ENCODE results near the gene UMODL1.

UMODL1 gene

DNA sequence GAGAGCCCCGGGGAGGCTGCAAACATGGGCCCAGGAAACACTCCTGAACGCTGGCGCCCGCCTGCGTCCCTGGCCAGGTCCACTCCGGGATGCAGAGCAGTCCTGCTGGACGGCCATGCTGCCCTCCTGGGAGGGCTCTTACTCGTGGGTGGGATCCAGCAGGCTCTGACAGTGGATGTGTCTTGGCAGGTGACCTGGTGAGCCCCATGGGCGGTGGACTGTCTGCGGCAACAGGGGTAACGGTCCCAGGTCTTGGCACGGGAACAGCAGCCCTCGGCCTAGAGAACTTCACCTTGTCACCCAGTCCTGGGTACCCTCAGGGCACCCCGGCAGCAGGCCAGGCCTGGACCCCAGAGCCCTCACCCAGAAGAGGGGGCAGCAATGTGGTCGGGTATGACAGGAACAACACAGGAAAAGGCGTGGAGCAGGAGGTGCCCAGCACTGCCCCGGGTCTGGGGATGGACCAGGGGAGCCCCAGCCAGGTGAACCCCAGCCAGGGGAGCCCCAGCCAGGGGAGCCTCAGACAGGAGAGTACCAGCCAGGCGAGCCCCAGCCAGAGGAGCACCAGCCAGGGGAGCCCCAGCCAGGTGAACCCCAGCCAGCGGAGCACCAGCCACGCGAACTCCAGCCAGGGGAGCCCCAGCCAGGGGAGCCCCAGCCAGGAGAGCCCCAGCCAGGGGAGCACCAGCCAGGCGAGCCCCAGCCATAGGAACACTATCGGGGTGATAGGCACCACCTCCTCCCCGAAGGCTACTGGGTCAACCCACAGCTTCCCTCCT lies 39.8 kb downstream of the UMODL1 start:
- Histone ChIP-seq H3K4me3 (ENCODE audit: low read depth in 1 of 2, low read length in 1 of 2) (no peak overlapping the region), H3K27ac (no peak overlapping the region), H3K36me3 (no peaks in the 10 kb centered on the region), H3K9me3 (no peaks in the 10 kb centered on the region), H3K27me3 (peaks cover 10% of the 10 kb centered on the region), H3K4me1 (ENCODE audit: control insufficient read depth in 1 of 2, insufficient read depth in 1 of 2, low read depth in 1 of 2, low read length in 1 of 2) (peaks cover 4 to 10% of the 10 kb centered on the region in 2 experiments)
- TF ChIP-seq, protein P1, sequence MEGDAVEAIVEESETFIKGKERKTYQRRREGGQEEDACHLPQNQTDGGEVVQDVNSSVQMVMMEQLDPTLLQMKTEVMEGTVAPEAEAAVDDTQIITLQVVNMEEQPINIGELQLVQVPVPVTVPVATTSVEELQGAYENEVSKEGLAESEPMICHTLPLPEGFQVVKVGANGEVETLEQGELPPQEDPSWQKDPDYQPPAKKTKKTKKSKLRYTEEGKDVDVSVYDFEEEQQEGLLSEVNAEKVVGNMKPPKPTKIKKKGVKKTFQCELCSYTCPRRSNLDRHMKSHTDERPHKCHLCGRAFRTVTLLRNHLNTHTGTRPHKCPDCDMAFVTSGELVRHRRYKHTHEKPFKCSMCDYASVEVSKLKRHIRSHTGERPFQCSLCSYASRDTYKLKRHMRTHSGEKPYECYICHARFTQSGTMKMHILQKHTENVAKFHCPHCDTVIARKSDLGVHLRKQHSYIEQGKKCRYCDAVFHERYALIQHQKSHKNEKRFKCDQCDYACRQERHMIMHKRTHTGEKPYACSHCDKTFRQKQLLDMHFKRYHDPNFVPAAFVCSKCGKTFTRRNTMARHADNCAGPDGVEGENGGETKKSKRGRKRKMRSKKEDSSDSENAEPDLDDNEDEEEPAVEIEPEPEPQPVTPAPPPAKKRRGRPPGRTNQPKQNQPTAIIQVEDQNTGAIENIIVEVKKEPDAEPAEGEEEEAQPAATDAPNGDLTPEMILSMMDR (IDR thresholded peaks at IDR 0.05), result no peak

DNA sequence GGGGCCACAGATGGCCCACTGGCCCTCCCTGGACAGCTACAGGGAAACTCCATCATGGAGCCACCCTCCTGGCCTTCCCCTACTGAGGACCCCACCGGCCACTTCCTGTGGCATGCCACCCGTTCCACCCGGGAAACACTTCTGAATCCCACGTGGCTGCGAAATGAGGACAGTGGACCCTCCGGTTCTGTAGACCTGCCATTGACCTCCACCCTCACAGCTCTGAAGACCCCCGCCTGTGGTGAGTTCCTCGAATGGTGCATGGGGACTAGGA lies 40.3 kb downstream of the UMODL1 start:
- no peak overlapping the region for H3K27ac ChIP-seq
- H3K27me3 ChIP-seq, result peaks cover 10% of the 10 kb centered on the region
- H3K9me3 ChIP-seq, result no peaks in the 10 kb centered on the region
- no peak overlapping the region for H3K4me3 ChIP-seq (ENCODE audit: low read depth in 1 of 2, low read length in 1 of 2)
- peaks cover 4 to 10% of the 10 kb centered on the region in 2 experiments for H3K4me1 ChIP-seq (ENCODE audit: control insufficient read depth in 1 of 2, insufficient read depth in 1 of 2, low read depth in 1 of 2, low read length in 1 of 2)
- no peaks in the 10 kb centered on the region for H3K36me3 ChIP-seq
- TF ChIP-seq, protein P1 (IDR thresholded peaks at IDR 0.05), result no peak

DNA sequence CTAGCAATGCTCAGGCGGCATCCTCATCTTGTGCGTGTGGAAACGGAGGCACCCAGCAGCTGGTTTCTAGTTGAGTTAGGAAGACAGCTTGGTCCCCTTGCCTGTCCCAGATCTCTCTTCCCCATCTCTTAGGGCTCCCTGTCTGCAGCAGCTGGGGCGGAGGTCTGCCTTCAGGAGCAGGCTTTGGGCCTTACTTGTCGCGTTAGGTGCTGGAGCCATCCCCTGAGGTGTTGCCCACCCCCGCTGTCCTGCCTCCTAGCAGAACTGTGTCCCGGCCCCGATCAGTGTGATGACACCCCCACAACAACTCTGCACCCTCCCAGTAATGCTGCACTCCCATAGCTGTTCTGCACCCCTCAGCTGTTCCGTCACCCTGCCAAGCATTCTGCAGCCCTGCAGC lies 40.7 kb downstream of the UMODL1 start:
- Histone ChIP-seq H3K9me3 (no peaks in the 10 kb centered on the region), H3K36me3 (no peaks in the 10 kb centered on the region), H3K4me3 (ENCODE audit: low read depth in 1 of 2, low read length in 1 of 2) (no peak overlapping the region), H3K4me1 (ENCODE audit: control insufficient read depth in 1 of 2, insufficient read depth in 1 of 2, low read depth in 1 of 2, low read length in 1 of 2) (peaks cover 4 to 10% of the 10 kb centered on the region in 2 experiments), H3K27ac (no peak overlapping the region), H3K27me3 (peaks cover 10% of the 10 kb centered on the region)
- TF ChIP-seq, protein P1 (IDR thresholded peaks at IDR 0.05), result no peak

DNA sequence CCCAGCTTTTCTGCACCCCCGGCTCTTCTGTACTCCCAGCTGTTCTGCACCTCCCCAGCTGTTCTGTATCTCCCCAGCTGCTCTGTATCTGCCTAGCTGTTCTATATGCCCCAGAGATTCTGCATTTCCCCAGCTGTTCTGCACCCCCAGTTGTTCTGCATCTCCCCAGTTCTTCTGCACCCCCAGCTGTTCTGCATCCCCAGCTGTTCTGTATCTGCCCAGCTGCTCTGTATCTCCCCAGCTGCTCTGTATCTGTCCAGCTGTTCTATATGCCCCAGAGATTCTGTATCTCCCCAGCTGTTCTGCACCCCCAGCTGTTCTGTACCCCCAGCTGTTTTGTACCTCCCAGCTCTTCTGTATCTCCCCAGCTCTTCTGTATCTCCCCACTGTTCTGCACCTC lies 41.1 kb downstream of the UMODL1 start:
- Histone ChIP-seq H3K4me3 (ENCODE audit: low read depth in 1 of 2, low read length in 1 of 2) (no peak overlapping the region), H3K36me3 (no peaks in the 10 kb centered on the region), H3K27me3 (peaks cover 14% of the 10 kb centered on the region), H3K27ac (no peak overlapping the region), H3K4me1 (ENCODE audit: control insufficient read depth in 1 of 2, insufficient read depth in 1 of 2, low read depth in 1 of 2, low read length in 1 of 2) (peaks cover 4 to 10% of the 10 kb centered on the region in 2 experiments), H3K9me3 (no peaks in the 10 kb centered on the region)
- TF ChIP-seq, protein P1 (IDR thresholded peaks at IDR 0.05), result no peak

DNA sequence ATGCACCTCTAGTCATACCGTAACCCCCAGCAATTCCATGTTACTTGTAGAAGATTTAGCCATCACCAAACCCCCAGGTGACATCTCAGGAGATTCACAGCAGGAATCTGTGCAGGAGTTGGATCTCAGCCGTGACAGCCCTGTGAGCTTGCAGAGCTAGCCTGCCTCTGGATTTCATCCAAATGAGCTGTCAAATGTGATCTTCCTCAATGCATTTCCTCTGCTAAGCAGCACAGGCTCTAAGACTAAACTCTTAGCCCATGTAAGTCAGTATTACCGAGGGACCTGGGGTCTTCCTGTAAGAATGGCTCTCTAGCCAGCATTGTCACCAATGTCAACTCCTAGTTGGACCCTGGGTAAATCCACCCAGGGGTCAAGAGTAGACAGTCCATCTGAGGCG lies 41.7 kb downstream of the UMODL1 start:
- Histone ChIP-seq H3K9me3 (no peaks in the 10 kb centered on the region), H3K36me3 (no peaks in the 10 kb centered on the region), H3K27me3 (peaks cover 18% of the 10 kb centered on the region), H3K27ac (no peak overlapping the region), H3K4me3 (ENCODE audit: low read depth in 1 of 2, low read length in 1 of 2) (no peak overlapping the region), H3K4me1 (ENCODE audit: control insufficient read depth in 1 of 2, insufficient read depth in 1 of 2, low read depth in 1 of 2, low read length in 1 of 2) (peaks cover 4 to 14% of the 10 kb centered on the region in 2 experiments)
- TF ChIP-seq, protein P1 (IDR thresholded peaks at IDR 0.05), result no peak

Data from neutrophil (primary cell).